Choroid plexus epithelial cell (primary cell): ENCODE data around the gene APLP2.
A peak's percentile ranks its signal among the peaks of the same experiment; 100 is the strongest.

Experiments used
- DNase-seq: peaks from one replicate; pipeline ENCODE4 v3.0.0-alpha.2; 2010; ENCODE audit warnings: low read depth
- H3K4me3 ChIP-seq: 2 replicates; pipeline ENCODE4 v1.5.1; 2011; ENCODE audit warnings: low read depth, mild to moderate bottlenecking, control low read depth, low read length, moderate library complexity
- TF ChIP-seq, protein P1 (sequence below): conservative IDR thresholded peaks from 2 replicates; pipeline ENCODE4 v1.5.1; 2011; ENCODE audit warnings: low read depth, mild to moderate bottlenecking, control low read depth, inconsistent platforms, low read length, moderate library complexity

The APLP2 gene

DNA sequence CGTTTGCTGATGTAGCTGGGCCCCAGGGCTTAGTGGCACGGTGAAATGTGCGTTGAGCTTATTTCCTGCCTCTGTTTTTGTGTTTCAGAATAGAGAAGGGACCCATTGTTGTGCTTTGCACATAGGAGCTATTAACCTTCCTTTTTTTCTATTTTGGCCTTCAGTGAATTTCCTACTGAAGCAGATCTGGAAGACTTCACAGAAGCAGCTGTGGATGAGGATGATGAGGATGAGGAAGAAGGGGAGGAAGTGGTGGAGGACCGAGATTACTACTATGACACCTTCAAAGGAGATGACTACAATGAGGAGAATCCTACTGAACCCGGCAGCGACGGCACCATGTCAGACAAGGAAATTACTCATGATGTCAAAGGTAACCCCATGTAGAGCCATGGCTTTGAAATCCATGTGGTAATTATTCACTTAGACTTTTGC, 52.5 kb downstream of the APLP2 start:
- peak; percentile 47 for DNase-seq

DNA sequence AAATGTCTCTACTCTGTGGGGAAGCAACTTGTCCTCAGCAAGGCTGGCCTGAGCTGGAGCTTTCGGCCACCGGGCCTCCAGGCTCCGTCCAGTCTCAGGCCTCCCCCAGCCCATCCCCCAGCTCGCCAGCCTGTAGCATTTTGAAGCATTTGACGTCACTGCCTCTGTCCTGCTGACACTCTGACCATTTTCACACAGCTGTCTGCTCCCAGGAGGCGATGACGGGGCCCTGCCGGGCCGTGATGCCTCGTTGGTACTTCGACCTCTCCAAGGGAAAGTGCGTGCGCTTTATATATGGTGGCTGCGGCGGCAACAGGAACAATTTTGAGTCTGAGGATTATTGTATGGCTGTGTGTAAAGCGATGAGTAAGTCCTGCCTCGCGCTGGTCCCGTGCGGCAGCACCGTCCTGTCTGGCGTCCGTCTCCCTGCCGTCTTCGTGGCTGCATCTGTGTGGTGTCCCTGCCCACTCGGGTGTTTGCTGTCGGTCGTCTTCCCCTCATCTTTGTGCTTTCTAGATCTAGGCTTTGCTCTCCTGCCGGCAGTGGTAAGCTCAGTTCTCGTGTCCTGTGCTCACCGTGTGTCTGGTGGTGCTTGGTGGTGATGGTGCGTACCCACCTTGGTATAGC, 53.8 kb downstream of the APLP2 start:
- TF ChIP-seq, protein P1, sequence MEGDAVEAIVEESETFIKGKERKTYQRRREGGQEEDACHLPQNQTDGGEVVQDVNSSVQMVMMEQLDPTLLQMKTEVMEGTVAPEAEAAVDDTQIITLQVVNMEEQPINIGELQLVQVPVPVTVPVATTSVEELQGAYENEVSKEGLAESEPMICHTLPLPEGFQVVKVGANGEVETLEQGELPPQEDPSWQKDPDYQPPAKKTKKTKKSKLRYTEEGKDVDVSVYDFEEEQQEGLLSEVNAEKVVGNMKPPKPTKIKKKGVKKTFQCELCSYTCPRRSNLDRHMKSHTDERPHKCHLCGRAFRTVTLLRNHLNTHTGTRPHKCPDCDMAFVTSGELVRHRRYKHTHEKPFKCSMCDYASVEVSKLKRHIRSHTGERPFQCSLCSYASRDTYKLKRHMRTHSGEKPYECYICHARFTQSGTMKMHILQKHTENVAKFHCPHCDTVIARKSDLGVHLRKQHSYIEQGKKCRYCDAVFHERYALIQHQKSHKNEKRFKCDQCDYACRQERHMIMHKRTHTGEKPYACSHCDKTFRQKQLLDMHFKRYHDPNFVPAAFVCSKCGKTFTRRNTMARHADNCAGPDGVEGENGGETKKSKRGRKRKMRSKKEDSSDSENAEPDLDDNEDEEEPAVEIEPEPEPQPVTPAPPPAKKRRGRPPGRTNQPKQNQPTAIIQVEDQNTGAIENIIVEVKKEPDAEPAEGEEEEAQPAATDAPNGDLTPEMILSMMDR = no peak
- no peak overlapping the region for H3K4me3 ChIP-seq
- DNase-seq = no peak

More for the DNA sequence above, 52.5 kb downstream of the APLP2 start:
- H3K4me3 ChIP-seq = no peak overlapping the region
- TF ChIP-seq, protein P1 = no peak

DNA sequence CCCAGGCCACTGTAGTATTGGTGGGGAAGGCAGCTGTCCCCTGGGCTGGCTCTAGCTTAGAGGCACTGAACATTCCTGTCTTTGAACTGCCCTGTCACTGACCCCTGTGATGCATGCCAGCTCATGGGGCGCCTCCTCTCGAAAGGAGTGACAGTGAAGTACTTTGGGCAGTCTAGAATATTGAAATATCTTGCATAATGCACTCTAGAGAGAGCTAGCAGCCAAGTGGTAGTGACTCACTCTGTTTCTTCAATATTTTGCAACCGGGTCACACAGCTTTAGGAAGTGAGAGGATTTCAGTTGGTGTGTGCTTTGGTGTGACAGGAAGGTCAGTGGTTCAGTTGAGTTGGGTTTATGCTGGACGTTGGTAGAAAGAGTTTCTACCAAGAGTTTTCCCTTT, 54.4 kb downstream of the APLP2 start:
- TF ChIP-seq, protein P1 = no peak
- peak; percentile 95 for DNase-seq
- H3K4me3 ChIP-seq = no peak overlapping the region

DNA sequence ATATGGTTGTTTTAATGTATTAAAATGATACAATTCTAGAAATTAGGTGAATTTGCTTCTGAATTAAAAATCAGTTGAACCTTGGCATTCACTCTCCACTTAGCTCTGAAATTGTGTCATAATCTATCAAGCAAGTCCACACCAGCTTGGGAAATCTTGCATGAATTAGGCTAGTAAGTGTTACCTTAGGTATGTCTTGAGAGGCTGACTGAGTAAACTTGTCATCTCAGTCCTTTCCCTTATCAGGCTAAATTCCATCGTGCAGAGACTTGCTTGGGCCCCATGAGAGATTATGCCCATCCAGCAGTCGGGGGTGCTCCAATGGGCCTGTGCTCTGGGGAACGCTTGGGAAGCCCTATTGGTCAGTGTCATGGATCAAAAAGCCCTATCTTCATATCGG, 55.9 kb downstream of the APLP2 start:
- no peak overlapping the region for H3K4me3 ChIP-seq

DNA sequence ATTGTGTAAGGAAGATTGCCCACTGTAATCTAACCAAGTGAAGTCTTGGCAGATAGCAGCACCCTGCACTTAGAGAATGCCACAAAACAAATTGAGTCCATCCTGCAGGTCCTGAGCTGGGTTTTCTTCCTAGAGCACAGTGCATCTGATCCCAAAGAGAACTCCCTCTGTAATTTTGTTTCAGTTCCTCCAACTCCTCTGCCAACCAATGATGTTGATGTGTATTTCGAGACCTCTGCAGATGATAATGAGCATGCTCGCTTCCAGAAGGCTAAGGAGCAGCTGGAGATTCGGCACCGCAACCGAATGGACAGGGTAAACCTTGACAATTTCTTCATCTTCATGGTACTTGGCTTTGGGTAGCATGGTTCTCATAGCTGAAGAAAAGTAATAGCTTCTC, 56.8 kb downstream of the APLP2 start:
- H3K4me3 ChIP-seq = no peak overlapping the region
- TF ChIP-seq, protein P1 = no peak
- DNase-seq = no peak

More for the DNA sequence above, 55.9 kb downstream of the APLP2 start:
- no peak for DNase-seq
- TF ChIP-seq, protein P1 = no peak

DNA sequence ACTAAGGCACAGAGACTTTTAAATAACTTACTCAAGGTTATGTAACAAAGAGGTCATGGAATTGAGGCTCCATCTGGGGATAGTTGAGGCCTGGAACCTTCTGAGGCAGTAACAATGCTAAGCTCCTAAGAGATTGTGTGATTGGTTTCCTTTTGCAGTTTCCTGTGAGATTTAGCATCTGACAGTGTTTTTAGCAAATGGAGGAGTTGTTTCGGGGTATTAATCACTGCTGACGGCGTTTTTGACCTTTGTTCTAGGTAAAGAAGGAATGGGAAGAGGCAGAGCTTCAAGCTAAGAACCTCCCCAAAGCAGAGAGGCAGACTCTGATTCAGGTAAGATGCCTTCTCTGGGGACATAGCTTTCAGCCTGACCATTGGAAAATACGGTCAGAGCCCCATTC, 57.8 kb downstream of the APLP2 start:
- TF ChIP-seq, protein P1 = no peak
- H3K4me3 ChIP-seq = no peak overlapping the region
- DNase-seq = no peak

DNA sequence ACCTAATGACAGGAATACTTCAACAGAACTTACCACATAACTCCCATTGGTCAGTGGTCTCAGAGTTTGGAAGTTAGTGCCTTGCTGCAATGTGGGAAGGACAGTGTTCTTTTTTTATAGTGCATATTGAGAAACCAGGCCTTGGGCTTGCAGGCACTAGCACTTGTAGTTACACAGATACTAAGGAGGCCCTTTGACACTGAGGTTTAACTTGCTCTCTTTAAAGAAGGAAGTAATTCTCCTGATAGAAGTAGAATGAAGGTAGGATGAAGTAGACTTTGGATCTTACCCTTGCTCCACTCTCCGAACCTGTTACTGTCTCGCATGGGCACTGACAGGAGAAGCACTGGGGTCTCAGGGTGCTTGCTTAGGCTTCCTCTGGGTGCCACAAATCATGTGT, 58.9 kb downstream of the APLP2 start:
- DNase-seq = no peak
- TF ChIP-seq, protein P1 = no peak
- no peak overlapping the region for H3K4me3 ChIP-seq
